ENCODE measurements around the gene AFG3L2. TPM values are rescaled to one million over a fixed set of nuclear protein-coding genes. Genes with fewer than 3 reads are reported as not detected.

The AFG3L2 gene
- total RNA-seq, 1 donor from 2014 or later: 50.2 TPM

GRCh38 chr18:12372406-12372805, 4.6 kb downstream of the AFG3L2 start:
- no peaks in the 10 kb centered on the region for H3K36me3 ChIP-seq (ENCODE audit: control insufficient read depth, insufficient read depth, low read length)
- DNase-seq (ENCODE audit: low read depth): no peak
- no peak overlapping the region for H3K4me3 ChIP-seq (ENCODE audit: low read depth, low read length)
- no peaks in the 10 kb centered on the region for H3K27me3 ChIP-seq (ENCODE audit: control insufficient read depth, insufficient read depth, low read length)
- TF ChIP-seq CTCF (IDR thresholded peaks at IDR 0.05; ENCODE audit: insufficient read depth, low read length, poor library complexity, severe bottlenecking): no peak

GRCh38 chr18:12371590-12371989, 5.4 kb downstream of the AFG3L2 start:
- H3K27me3 ChIP-seq (ENCODE audit: control insufficient read depth, insufficient read depth, low read length): no peaks in the 10 kb centered on the region
- TF ChIP-seq CTCF (IDR thresholded peaks at IDR 0.05; ENCODE audit: insufficient read depth, low read length, poor library complexity, severe bottlenecking): no peak
- H3K4me3 ChIP-seq (ENCODE audit: low read depth, low read length): no peak overlapping the region
- no peaks in the 10 kb centered on the region for H3K36me3 ChIP-seq (ENCODE audit: control insufficient read depth, insufficient read depth, low read length)
- DNase-seq (ENCODE audit: low read depth): no peak

- Histone ChIP-seq H3K4me3 (ENCODE audit: low read depth, low read length) (no peak overlapping the region), H3K36me3 (ENCODE audit: control insufficient read depth, insufficient read depth, low read length) (peaks cover 1% of the 10 kb centered on the region), H3K27me3 (ENCODE audit: control insufficient read depth, insufficient read depth, low read length) (no peaks in the 10 kb centered on the region)
- DNase-seq (ENCODE audit: low read depth): no peak
- TF ChIP-seq CTCF (IDR thresholded peaks at IDR 0.05; ENCODE audit: insufficient read depth, low read length, poor library complexity, severe bottlenecking): no peak
Observed at GRCh38 chr18:12369211-12369610, 7.8 kb downstream of the AFG3L2 start.

GRCh38 chr18:12366784-12367183, 10.2 kb downstream of the AFG3L2 start:
- no peak overlapping the region for H3K4me3 ChIP-seq (ENCODE audit: low read depth, low read length)
- no peak for DNase-seq (ENCODE audit: low read depth)
- TF ChIP-seq CTCF (IDR thresholded peaks at IDR 0.05; ENCODE audit: insufficient read depth, low read length, poor library complexity, severe bottlenecking): no peak
- H3K27me3 ChIP-seq (ENCODE audit: control insufficient read depth, insufficient read depth, low read length): no peaks in the 10 kb centered on the region
- peaks cover 1% of the 10 kb centered on the region for H3K36me3 ChIP-seq (ENCODE audit: control insufficient read depth, insufficient read depth, low read length)

GRCh38 chr18:12366379-12366778, 10.6 kb downstream of the AFG3L2 start:
- no peak for DNase-seq (ENCODE audit: low read depth)
- H3K36me3 ChIP-seq (ENCODE audit: control insufficient read depth, insufficient read depth, low read length): peaks cover 1% of the 10 kb centered on the region
- H3K4me3 ChIP-seq (ENCODE audit: low read depth, low read length): no peak overlapping the region
- no peak for TF ChIP-seq CTCF (IDR thresholded peaks at IDR 0.05; ENCODE audit: insufficient read depth, low read length, poor library complexity, severe bottlenecking)
- no peaks in the 10 kb centered on the region for H3K27me3 ChIP-seq (ENCODE audit: control insufficient read depth, insufficient read depth, low read length)

GRCh38 chr18:12362473-12363174, 14.4 kb downstream of the AFG3L2 start:
- Histone ChIP-seq H3K36me3 (ENCODE audit: control insufficient read depth, insufficient read depth, low read length) (peaks cover 1% of the 10 kb centered on the region), H3K27me3 (ENCODE audit: control insufficient read depth, insufficient read depth, low read length) (no peaks in the 10 kb centered on the region), H3K4me3 (ENCODE audit: low read depth, low read length) (no peak overlapping the region)
- no peak for TF ChIP-seq CTCF (IDR thresholded peaks at IDR 0.05; ENCODE audit: insufficient read depth, low read length, poor library complexity, severe bottlenecking)
- DNase-seq (ENCODE audit: low read depth): no peak

Data from kidney epithelial cell (primary cell).